Thymus (tissue), 11 donors: ENCODE data around the gene TMEM253. TPM values are rescaled to one million over a fixed set of nuclear protein-coding genes. Genes with fewer than 3 reads are reported as not detected.
A peak's percentile ranks its signal among the peaks of the same experiment; 100 is the strongest.

Source experiments
- DNase-seq, 9 donors: peaks; one replicate each; pipeline ENCODE4 v3.0.0-alpha.2; 2013; ENCODE audit warnings: low spot score in 9 of 9, low read depth in 6 of 9, missing footprints in 1 of 9
- H3K27ac ChIP-seq, 2 donors: one replicate each; pipeline ENCODE4 v1.5.1; 2013; ENCODE audit warnings: control low read depth in 1 of 2, low read depth in 1 of 2, low read length in 1 of 2, mild to moderate bottlenecking in 1 of 2, moderate library complexity in 1 of 2
- H3K27me3 ChIP-seq, 2 donors: one replicate each; pipeline ENCODE4 v1.5.1; 2013; ENCODE audit warnings: low read length in 1 of 2; ENCODE audit not compliant: control insufficient read depth in 2 of 2, insufficient read depth in 1 of 2
- H3K36me3 ChIP-seq, 2 donors: one replicate each; pipeline ENCODE4 v1.5.1; 2013; ENCODE audit warnings: low read length in 1 of 2, mild to moderate bottlenecking in 1 of 2, moderate library complexity in 1 of 2; ENCODE audit not compliant: control insufficient read depth in 2 of 2, insufficient read depth in 2 of 2
- H3K4me1 ChIP-seq, 2 donors: one replicate each; pipeline ENCODE4 v1.5.1; 2013; ENCODE audit warnings: low read length in 2 of 2; ENCODE audit not compliant: control insufficient read depth in 2 of 2, insufficient read depth in 2 of 2
- H3K4me3 ChIP-seq, 2 donors: one replicate each; pipeline ENCODE4 v1.5.1; 2013; ENCODE audit warnings: low read length in 2 of 2, control low read depth in 1 of 2, mild to moderate bottlenecking in 1 of 2
- H3K9me3 ChIP-seq, 2 donors: one replicate each; pipeline ENCODE4 v1.5.1; 2013; ENCODE audit warnings: low read length in 1 of 2, mild to moderate bottlenecking in 1 of 2; ENCODE audit not compliant: control insufficient read depth in 2 of 2, insufficient read depth in 1 of 2
- WGBS: extraction: QIAGEN DNeasy Blood & Tissue Kit; methylation state at CpG from one replicate; pipeline ENCODE4 v1.1.7; 2013; 5-methylcytosine and 5-hydroxymethylcytosine counted together
- polyA plus RNA-seq: library from polyadenylated mRNA; stranded (reverse); fragments of 200-250 nt; gene quantifications from one replicate; pipeline ENCODE4 v1.2.3, GENCODE V29; 2013
- total RNA-seq: library from RNA; stranded (reverse); fragments of 120-200 nt; gene quantifications from one replicate; pipeline ENCODE4 v1.2.4, GENCODE V29; 2013
- donor health status: healthy.

The TMEM253 gene
- total and polyA plus RNA-seq, 2 donors: 0.14 to 0.98 TPM

DNA sequence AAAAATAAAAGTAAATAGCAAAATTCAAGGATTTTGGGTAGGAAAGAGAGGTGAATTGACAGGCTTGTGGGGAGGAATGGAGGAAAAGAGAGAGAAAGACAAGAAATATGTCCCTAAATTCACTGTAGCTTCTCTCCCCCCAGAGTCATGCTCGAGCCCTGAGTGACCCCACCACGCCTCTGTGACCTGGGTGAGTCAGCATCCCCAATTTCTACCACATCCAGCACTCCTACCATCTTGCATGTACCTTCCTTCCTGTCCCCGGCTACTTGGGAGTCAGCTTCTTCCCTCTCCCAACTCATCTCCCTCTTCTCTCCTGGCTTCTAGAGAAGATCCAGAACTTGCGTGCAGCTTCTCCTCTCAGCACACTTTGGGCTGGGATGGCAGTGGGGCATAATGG, 12.2 kb upstream of the TMEM253 start:
- H3K4me1 ChIP-seq: peaks cover 0 to 27% of the 10 kb centered on the region in 2 donors
- peaks cover 0 to 5% of the 10 kb centered on the region in 2 donors for H3K9me3 ChIP-seq
- H3K27ac ChIP-seq: no peak overlapping the region
- 95% methylated on average over 4 of the region's 4 CpGs for WGBS
- H3K4me3 ChIP-seq: no peak overlapping the region
- no peak for DNase-seq
- peaks cover 30 to 46% of the 10 kb centered on the region in 2 donors for H3K36me3 ChIP-seq
- H3K27me3 ChIP-seq: no peaks in the 10 kb centered on the region

DNA sequence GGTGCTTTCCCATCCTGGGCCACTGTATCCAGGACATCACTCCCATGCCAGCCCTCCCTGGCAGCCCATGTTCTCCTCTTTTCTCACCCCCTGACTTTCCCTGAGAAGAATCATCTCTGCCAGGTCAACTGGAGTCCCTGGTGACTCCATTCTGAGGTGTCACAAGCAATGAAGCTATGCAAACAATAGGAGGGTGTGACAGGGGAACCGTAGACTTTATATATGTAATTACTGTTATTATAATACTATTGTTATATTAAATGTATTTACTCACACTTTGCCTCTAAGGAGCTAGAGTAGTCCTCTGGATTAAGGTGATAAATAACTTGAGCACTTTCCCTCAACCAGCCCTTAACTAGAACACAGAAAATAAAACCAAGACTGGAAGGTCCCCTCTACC, 11.6 kb upstream of the TMEM253 start:
- no peak overlapping the region for H3K4me3 ChIP-seq
- no peaks in the 10 kb centered on the region for H3K27me3 ChIP-seq
- peaks cover 30 to 46% of the 10 kb centered on the region in 2 donors for H3K36me3 ChIP-seq
- H3K4me1 ChIP-seq: peaks cover 2 to 33% of the 10 kb centered on the region in 2 donors
- 98% methylated on average over 1 of the region's 1 CpG for WGBS
- no peak for DNase-seq
- no peak overlapping the region for H3K27ac ChIP-seq
- H3K9me3 ChIP-seq: peaks cover 0 to 5% of the 10 kb centered on the region in 2 donors

- no peak for DNase-seq
- WGBS: 98% methylated on average over 5 of the region's 5 CpGs
- H3K36me3 ChIP-seq: peaks cover 30 to 46% of the 10 kb centered on the region in 2 donors
- peaks cover 4 to 36% of the 10 kb centered on the region in 2 donors for H3K4me1 ChIP-seq
- H3K4me3 ChIP-seq: no peak overlapping the region
- no peaks in the 10 kb centered on the region for H3K27me3 ChIP-seq
- peaks cover 0 to 5% of the 10 kb centered on the region in 2 donors for H3K9me3 ChIP-seq
- no peak overlapping the region for H3K27ac ChIP-seq
Observed at GRCh38 chr14:21089877-21090193, 11.0 kb upstream of the TMEM253 start.

- WGBS: 97% methylated on average over 45 of the region's 45 CpGs
- Histone ChIP-seq H3K27ac (no peak overlapping the region), H3K36me3 (peaks cover 30 to 46% of the 10 kb centered on the region in 2 donors), H3K9me3 (peaks cover 0 to 5% of the 10 kb centered on the region in 2 donors), H3K4me3 (no peak overlapping the region), H3K27me3 (no peaks in the 10 kb centered on the region), H3K4me1 (peaks cover 4 to 40% of the 10 kb centered on the region in 2 donors)
- no peak for DNase-seq
Observed at GRCh38 chr14:21090194-21090939, 10.5 kb upstream of the TMEM253 start.

GRCh38 chr14:21090940-21091663, 9.8 kb upstream of the TMEM253 start:
- no peak overlapping the region for H3K27ac ChIP-seq
- H3K9me3 ChIP-seq: peaks cover 0 to 5% of the 10 kb centered on the region in 2 donors
- H3K36me3 ChIP-seq: peaks cover 30 to 46% of the 10 kb centered on the region in 2 donors
- H3K4me3 ChIP-seq: no peak overlapping the region
- H3K4me1 ChIP-seq: peaks cover 5 to 44% of the 10 kb centered on the region in 2 donors
- DNase-seq: no peak
- no peaks in the 10 kb centered on the region for H3K27me3 ChIP-seq
- WGBS: 97% methylated on average over 45 of the region's 45 CpGs

DNA sequence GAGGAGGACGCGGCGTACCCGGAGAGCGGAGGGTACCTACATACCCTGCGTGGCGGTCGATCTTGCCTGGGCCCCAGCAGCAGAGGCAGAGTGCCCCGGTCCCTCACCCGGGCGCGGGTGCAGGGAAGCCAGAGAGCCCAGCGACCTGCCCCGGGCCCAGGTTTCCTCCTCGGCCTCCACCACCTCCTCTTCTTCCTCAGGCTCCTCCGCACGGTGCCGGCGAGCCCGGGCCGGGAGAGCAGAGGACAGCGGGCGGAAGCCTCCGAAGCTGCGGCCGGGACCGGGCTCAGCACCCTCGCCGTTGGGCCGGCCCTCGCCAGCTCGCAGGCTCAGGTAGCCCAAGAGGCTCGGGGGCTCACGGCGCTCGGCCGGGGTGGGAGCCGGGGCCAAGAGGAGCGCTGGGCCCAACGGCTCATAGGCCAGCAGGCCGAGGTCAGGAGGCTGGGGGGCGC, 9.0 kb upstream of the TMEM253 start:
- Histone ChIP-seq H3K9me3 (peaks cover 0 to 5% of the 10 kb centered on the region in 2 donors), H3K4me1 (peaks cover 13 to 51% of the 10 kb centered on the region in 2 donors), H3K4me3 (no peak overlapping the region), H3K27ac (no peak overlapping the region), H3K36me3 (peaks cover 30 to 46% of the 10 kb centered on the region in 2 donors), H3K27me3 (no peaks in the 10 kb centered on the region)
- DNase-seq: no peak
- WGBS: 98% methylated on average over 42 of the region's 42 CpGs

DNA sequence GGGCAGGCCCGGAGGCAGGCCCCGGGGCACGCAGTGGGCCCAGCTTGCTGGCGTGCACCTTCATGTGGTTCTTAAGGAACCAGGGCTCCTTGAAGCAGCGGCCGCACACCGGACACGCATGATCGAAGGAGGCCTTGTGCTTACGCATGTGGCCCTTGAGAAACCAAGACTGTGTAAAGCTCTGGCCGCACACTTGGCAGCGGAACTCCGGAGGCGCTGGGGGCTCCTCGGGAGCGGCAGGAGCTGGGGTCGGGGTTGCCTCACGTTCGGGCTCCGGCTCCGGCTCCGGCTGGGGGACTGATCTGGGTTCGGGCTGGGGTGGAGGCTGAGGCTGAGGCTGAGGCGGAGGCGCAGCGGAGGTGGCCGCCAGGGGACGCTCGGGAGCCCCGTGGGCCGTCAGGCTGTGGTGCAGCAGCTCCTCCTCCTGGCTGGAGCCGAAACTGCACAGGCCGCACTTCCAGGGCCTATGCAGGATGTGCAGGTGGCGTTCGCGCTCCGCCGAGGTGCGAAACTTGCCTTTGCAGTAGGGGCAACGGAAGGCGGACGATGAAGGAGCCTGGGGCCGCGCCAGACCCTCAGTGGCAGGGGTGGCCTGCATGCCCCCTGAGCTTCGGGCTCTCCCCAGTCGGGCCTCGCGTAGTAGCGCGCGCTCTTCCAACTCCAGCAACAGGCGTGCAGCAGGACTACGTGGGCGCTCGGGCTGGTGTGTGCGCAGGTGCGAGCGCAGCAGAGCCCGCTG, 8.4 kb upstream of the TMEM253 start:
- peak in 8 of 9 donors; percentile 74 to 95 (median 86) for DNase-seq
- no peak overlapping the region for H3K4me3 ChIP-seq
- WGBS: 54% methylated on average over 59 of the region's 59 CpGs
- H3K9me3 ChIP-seq: peaks cover 0 to 5% of the 10 kb centered on the region in 2 donors
- no peak overlapping the region for H3K27ac ChIP-seq
- peaks cover 18 to 51% of the 10 kb centered on the region in 2 donors for H3K4me1 ChIP-seq
- peaks cover 30 to 46% of the 10 kb centered on the region in 2 donors for H3K36me3 ChIP-seq
- no peaks in the 10 kb centered on the region for H3K27me3 ChIP-seq

DNA sequence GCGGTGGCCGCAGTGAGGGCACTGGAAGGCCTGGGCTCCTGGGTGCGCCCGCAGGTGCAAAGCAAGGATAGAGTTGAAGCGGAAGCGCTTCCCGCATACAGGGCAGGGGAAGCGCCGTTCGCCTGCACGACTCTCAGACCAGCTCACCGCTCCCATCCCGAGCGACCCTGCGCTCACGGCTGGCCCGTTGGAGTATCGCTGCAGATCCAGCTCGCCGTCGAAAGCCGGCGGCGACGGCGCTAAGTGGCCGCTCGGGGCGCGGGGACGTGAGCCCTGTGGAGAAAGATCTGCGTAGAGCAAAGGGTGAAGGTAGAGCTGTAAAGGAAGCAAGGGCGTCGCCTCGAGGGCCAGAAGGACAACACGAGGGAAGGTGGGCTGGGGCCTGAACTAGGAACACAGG, 7.8 kb upstream of the TMEM253 start:
- WGBS: 95% methylated on average over 36 of the region's 36 CpGs
- no peak overlapping the region for H3K4me3 ChIP-seq
- peaks cover 18 to 48% of the 10 kb centered on the region in 2 donors for H3K4me1 ChIP-seq
- peaks cover 30 to 46% of the 10 kb centered on the region in 2 donors for H3K36me3 ChIP-seq
- H3K27me3 ChIP-seq: no peaks in the 10 kb centered on the region
- peaks cover 0 to 5% of the 10 kb centered on the region in 2 donors for H3K9me3 ChIP-seq
- no peak overlapping the region for H3K27ac ChIP-seq
- DNase-seq: no peak
